Stimulated activated effector memory CD8-positive, alpha-beta T cell treated with anti-CD3 and anti-CD28 coated beads, Interleukin-12 subunit alpha, Interleukin-12 subunit beta, amount 100 ng/mL, for 72 hours (primary cell): Measurements from ENCODE around the gene SLC39A12.

Experiments
- ATAC-seq: fragments of 150-1000 bp; cut with Tn5 transposase; 2 replicates; pipeline ENCODE4 v1.10.0; 2021
- DNase-seq, 2 donors: peaks; one replicate each; pipeline ENCODE4 v3.0.0; 2021 to 2022; ENCODE audit warnings: low spot score in 2 of 2
- H3K27ac Mint-ChIP-seq: one replicate; pipeline ENCODE4 v1.8.0; 2022; ENCODE audit warnings: mild to moderate bottlenecking, mixed read lengths
- H3K36me3 Mint-ChIP-seq: one replicate; pipeline ENCODE4 v1.8.0; 2022; ENCODE audit warnings: mild to moderate bottlenecking, mixed read lengths
- H3K4me1 Mint-ChIP-seq: one replicate; pipeline ENCODE4 v1.8.0; 2022; ENCODE audit warnings: mixed read lengths
- H3K4me3 Mint-ChIP-seq: one replicate; pipeline ENCODE4 v1.8.0; 2022; ENCODE audit warnings: mild to moderate bottlenecking, mixed read lengths
- H3K9me3 Mint-ChIP-seq: one replicate; pipeline ENCODE4 v1.8.0; 2022; ENCODE audit warnings: mixed read lengths

SLC39A12 gene

DNA sequence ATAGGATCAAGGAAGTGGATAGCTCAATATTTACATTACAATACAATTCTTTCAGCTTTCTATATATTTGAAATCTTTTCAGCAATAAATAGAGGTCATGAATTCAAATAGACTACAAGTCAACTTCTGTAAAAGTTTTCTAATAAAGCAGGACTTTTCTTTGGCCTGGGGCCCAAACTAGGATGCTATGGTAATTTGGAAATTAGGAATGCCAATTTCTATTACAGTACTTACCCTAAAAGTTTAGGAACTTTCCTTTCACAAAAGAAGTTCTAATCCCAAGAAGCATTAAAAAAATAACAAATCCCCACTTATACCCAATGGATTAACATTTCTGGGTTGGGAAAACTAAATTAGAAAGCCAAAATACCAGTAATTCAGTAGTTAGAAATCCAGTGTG lies 40.5 kb downstream of the SLC39A12 start:
- H3K4me1 Mint-ChIP-seq, result no peaks in the 10 kb centered on the region
- DNase-seq (no peak), ATAC-seq (no peak)
- peaks cover 2% of the 10 kb centered on the region for H3K9me3 Mint-ChIP-seq
- no peaks in the 10 kb centered on the region for H3K36me3 Mint-ChIP-seq
- no peak overlapping the region for H3K4me3 Mint-ChIP-seq
- H3K27ac Mint-ChIP-seq, result no peak overlapping the region

DNA sequence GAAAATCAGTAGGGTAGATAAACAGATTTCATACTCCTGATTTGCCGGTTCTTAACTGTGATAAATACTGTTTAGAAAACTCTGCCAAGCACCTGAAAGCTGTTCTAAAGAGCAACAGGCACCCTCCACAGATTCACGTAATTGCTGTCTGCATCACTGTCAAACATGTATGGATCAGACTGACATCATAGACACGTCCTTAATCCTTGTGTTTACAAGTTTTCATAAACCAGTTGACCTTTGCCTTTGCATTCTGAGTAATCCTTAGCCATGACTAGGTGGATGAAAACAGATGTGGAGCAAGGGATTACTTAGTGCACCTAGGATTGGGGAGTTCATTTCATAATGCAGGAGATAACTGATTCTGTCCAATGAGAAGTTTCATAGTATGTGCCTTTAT lies 41.6 kb downstream of the SLC39A12 start:
- DNase-seq, result no peak
- H3K27ac Mint-ChIP-seq, result no peak overlapping the region
- H3K9me3 Mint-ChIP-seq, result peaks cover under 1% of the 10 kb centered on the region
- ATAC-seq, result no peak
- H3K4me3 Mint-ChIP-seq, result no peak overlapping the region
- H3K36me3 Mint-ChIP-seq, result no peaks in the 10 kb centered on the region
- no peaks in the 10 kb centered on the region for H3K4me1 Mint-ChIP-seq

DNA sequence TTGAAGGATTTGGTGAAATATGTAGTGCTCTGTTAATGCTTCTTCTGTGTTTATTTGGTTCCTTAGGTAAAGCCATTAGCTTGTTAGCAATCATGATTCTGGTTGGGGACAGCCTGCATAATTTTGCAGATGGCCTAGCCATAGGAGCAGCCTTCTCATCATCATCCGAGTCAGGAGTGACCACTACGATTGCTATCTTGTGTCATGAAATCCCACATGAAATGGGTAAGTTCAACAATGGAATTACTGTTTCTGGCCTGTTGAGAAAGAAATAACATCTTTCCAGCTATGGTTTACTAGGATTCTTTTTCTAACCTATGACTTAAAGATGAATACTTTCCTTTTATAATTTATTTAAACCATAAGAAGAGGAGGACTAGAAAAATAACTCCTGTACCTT lies 48.9 kb downstream of the SLC39A12 start:
- peaks cover 2% of the 10 kb centered on the region for H3K9me3 Mint-ChIP-seq
- H3K4me1 Mint-ChIP-seq, result no peaks in the 10 kb centered on the region
- no peaks in the 10 kb centered on the region for H3K36me3 Mint-ChIP-seq
- ATAC-seq (no peak), DNase-seq (no peak)
- H3K4me3 Mint-ChIP-seq, result no peak overlapping the region
- no peak overlapping the region for H3K27ac Mint-ChIP-seq

DNA sequence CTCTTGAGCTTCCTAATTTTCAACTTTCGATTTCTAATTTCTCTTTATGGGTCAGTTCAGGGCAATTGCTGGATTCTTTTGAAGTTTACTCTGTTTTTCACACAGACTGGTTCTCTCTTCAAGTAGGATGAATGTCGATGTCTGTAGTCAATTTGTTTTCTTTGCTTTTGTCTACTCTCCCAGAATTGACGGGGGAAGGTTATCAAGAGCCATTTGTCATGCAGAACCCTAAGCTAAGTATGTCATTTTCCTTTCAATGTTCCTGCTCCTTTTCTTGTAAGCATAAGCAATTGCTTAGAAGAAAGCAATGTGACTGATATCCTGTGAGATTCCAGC lies 53.7 kb downstream of the SLC39A12 start:
- peaks cover 2% of the 10 kb centered on the region for H3K9me3 Mint-ChIP-seq
- no peak for ATAC-seq
- no peak for DNase-seq
- H3K4me1 Mint-ChIP-seq, result no peaks in the 10 kb centered on the region
- H3K36me3 Mint-ChIP-seq, result no peaks in the 10 kb centered on the region
- no peak overlapping the region for H3K27ac Mint-ChIP-seq
- H3K4me3 Mint-ChIP-seq, result no peak overlapping the region

DNA sequence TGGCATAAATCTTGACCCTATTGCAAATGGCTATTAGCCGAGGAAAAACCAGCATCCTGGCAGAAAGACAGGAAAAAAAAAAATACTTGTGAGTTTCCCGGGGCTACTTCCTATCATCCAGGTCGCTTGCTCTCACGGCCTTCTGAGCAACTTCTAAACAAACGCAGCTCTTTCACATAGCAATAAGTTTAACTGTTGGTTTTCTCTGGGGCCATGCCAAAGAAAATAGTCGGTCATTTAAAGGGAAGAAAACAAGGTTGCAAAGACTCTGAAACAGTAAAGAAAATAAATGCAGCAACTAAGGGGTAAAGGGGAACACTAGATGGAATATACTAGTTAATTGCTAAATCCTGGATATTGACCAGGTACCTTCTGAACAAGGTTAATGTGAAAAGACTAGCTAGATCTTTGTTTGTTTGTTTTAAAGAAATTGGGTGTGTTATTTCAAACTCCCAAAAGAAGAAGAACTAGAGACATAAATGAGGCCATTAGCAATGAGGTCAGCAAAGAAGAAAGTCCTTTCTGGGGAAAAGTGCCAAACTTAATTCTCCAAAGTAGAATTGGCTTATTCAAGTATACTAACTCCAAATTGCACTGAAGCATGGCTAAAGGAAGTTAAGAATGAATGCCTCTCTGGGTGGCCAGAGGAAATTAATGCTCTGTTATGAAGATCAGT lies 54.2 kb downstream of the SLC39A12 start:
- Mint-ChIP-seq H3K9me3 (peaks cover 2% of the 10 kb centered on the region), H3K4me3 (no peak overlapping the region), H3K27ac (no peak overlapping the region), H3K36me3 (no peaks in the 10 kb centered on the region), H3K4me1 (no peaks in the 10 kb centered on the region)
- ATAC-seq, result no peak
- no peak for DNase-seq

DNA sequence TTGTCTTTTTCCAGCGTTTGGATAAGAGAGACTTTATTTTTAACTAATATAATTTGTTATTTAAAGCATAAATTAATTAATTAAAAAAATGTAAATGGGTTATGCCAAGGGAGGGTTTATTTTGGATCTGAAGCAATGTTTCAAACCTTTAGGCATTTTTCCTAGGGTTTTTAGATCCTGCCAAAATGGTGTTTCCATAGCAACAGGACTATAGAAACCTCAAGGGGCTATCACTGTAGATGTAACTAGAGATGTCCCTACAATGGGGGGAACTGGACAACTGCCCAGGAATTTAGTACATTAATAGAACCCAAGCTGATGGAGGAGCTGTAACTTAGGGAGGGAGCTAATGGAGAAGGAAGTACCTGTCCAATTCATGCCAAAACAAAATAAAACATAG lies 57.3 kb downstream of the SLC39A12 start:
- Mint-ChIP-seq H3K4me3 (no peak overlapping the region), H3K36me3 (no peaks in the 10 kb centered on the region), H3K27ac (no peak overlapping the region), H3K4me1 (no peaks in the 10 kb centered on the region), H3K9me3 (no peaks in the 10 kb centered on the region)
- DNase-seq, result no peak
- ATAC-seq, result no peak

DNA sequence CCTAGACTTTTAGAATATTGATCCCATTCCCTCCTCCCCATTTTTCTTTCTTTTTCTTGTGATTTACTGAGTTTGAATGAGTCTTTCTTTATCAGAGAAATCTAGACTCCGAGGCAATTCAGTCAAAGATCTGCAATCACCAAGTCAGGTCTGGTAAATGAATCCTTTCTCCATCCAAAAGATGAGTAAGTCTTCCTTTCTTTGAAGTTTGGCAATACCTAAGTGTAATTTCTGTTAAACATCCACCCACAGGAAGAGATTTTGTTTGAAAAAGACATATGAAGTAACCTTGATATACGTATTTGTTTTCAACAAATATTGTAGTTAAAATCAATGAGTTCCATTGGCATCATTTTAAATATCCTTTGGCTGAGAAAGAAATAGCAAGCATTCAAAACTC lies 58.3 kb downstream of the SLC39A12 start:
- no peaks in the 10 kb centered on the region for H3K36me3 Mint-ChIP-seq

DNA sequence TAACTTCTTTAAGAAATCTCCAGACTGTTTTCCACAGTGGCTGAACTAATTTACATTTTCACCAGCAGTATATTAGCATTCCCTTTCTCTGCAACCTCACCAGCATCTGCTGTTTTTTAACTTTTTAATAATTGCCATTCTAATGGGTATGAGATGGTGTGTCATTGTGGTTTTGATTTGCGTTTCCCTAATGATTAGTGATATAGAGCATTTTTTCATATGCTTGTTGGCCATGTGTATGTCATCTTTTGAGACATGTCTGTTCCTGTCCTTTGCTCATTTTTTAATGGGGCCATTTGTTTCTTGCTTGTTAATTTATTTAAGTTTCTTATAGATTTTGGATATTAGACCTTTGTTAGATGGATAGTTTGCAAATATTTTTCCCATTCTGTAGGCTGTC lies 68.8 kb downstream of the SLC39A12 start:
- Mint-ChIP-seq H3K4me3 (no peak overlapping the region), H3K27ac (no peak overlapping the region), H3K9me3 (peaks cover 21% of the 10 kb centered on the region), H3K36me3 (no peaks in the 10 kb centered on the region), H3K4me1 (no peaks in the 10 kb centered on the region)
- no peak for DNase-seq
- no peak for ATAC-seq

More for the DNA sequence above, 58.3 kb downstream of the SLC39A12 start:
- Mint-ChIP-seq H3K9me3 (no peaks in the 10 kb centered on the region), H3K27ac (no peak overlapping the region), H3K4me1 (no peaks in the 10 kb centered on the region), H3K4me3 (no peak overlapping the region)
- DNase-seq, result no peak
- no peak for ATAC-seq

DNA sequence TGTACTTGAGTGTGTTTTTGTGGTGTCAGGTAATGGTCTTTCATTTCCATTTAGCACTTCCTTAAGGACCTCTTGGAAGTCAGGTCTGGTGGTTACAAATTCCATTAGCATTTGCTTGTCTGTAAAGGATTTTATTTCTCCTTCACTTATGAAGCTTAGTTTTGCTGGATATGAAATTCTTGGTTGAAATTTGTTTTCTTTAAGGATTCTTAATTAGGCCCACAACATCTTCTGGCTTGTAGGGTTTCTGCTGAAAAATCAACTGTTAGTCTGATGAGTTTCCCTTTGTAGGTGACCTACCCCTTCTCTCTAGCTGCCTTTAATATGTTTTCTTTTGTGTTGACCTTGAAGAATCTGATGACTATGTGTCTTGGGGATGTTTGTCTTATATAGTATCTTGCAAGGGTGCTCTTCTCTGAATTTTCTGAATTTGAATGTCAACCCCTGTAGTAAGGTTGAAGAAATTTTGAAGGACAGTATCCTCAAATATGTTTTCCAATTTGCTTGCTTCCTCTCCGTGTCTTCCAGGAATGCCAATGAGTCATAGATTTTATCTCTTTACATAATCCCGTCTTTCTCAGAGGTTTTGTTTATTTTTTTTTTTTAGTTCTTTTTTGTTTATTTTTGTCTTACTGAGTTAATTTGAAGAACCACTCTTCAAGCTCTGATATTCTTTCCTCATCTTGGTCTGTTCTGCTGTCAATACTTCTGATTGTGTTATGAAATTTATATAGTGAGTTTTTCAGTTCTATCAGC lies 70.2 kb downstream of the SLC39A12 start:
- Mint-ChIP-seq H3K36me3 (no peaks in the 10 kb centered on the region), H3K4me1 (no peaks in the 10 kb centered on the region), H3K9me3 (peaks cover 24% of the 10 kb centered on the region), H3K4me3 (no peak overlapping the region), H3K27ac (no peak overlapping the region)
- DNase-seq, result no peak
- no peak for ATAC-seq

DNA sequence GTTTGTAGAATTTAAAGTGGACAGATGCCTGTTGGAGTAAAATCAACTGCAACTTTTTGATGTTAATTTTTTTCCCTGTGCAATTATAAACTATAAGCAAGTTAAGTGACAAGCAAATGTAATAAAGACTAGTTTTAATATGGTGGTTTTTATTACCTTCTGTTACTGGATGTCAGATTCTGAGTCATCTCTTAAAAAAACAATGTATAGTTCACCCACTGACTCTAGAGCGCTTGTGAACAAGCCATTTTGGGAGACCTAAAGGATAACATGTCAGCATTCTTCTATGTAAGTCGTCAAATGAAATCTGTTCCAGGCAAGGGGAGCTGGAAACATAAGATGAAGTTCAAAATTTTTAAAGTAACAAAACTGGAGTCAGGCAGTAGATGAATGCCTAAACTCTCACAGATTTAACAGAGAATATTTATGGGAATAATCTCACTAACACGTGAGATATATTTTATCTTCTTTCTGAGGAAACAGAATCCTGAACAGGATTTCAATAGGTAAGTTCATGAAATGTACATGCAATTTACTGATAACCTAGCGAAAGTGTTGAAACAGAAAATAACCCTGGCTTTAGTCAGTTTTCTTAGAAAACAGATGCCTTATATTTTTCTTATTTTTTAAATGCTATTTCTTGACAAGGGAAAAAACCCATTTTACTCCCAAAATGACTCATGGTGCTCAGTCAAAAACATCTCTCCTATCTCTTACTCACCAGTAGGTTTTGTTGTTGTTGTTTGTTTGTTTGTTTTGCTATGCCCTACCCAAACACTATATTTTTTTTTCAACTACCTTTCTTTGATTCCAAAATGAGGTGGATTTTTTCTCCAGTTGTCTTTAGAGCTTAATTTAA lies 91.7 kb downstream of the SLC39A12 start:
- Mint-ChIP-seq H3K27ac (no peak overlapping the region), H3K36me3 (no peaks in the 10 kb centered on the region), H3K4me3 (no peak overlapping the region), H3K9me3 (no peaks in the 10 kb centered on the region), H3K4me1 (no peaks in the 10 kb centered on the region)
- DNase-seq, result no peak
- ATAC-seq, result no peak

DNA sequence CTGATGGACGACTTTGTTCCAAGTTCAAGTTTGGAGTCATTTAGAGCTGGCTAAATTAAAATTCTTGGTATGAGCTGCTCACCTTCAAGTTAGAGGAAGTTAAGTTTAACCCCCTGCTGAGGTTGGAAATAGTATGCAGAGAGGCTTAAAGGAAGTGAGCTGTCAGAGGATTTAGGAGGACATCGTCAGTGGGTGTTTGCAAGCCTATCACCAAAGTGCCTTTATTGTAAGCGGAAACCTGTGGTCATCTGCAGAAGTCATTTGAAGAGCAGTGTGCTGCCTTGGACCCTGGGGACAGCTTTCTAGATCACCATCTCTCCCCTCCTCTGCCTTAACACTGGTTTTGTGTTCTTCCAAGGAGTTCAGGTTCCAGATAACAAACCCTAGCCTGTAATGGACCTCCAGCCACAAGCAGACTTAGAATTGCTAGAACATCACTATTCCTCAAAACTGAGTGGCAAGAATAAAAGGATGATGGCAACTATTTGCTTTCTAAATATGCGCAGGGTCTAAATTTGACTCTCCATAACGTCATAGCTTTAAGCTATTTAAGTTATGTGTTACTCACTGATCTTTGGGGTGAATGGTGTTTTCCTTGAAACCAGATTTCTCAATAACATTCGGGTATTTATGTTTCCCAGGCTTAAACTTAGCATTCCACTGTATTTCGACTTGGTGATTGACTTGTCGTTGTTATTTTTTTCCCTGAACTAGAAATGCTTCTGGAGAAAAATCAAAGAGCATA lies 93.4 kb downstream of the SLC39A12 start:
- DNase-seq, result no peak
- H3K36me3 Mint-ChIP-seq, result no peaks in the 10 kb centered on the region
- no peak overlapping the region for H3K4me3 Mint-ChIP-seq
- no peak for ATAC-seq
- H3K27ac Mint-ChIP-seq, result no peak overlapping the region
- H3K9me3 Mint-ChIP-seq, result no peaks in the 10 kb centered on the region
- H3K4me1 Mint-ChIP-seq, result no peaks in the 10 kb centered on the region

DNA sequence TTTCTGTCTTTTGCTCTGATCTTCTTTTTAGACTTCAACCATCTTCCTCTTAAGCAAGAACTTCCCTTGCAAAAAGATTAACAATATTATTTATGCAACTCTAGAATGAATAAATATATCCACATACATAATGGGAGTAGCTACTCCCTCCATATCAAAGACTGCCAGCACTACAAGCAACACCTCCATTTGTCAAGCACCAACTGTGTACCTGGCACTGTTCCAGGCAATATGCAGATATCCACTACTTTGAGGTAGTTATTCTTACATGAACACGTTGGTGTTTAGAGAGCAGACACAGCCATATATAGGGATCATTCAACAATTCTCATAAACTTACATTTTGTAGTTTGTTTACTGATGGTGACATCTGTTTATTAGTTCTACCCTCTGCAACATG lies 104.9 kb downstream of the SLC39A12 start:
- H3K36me3 Mint-ChIP-seq, result no peaks in the 10 kb centered on the region
- ATAC-seq, result no peak
- H3K4me1 Mint-ChIP-seq, result no peaks in the 10 kb centered on the region
- no peak overlapping the region for H3K27ac Mint-ChIP-seq
- H3K4me3 Mint-ChIP-seq, result no peak overlapping the region
- no peak for DNase-seq
- peaks cover 2% of the 10 kb centered on the region for H3K9me3 Mint-ChIP-seq

DNA sequence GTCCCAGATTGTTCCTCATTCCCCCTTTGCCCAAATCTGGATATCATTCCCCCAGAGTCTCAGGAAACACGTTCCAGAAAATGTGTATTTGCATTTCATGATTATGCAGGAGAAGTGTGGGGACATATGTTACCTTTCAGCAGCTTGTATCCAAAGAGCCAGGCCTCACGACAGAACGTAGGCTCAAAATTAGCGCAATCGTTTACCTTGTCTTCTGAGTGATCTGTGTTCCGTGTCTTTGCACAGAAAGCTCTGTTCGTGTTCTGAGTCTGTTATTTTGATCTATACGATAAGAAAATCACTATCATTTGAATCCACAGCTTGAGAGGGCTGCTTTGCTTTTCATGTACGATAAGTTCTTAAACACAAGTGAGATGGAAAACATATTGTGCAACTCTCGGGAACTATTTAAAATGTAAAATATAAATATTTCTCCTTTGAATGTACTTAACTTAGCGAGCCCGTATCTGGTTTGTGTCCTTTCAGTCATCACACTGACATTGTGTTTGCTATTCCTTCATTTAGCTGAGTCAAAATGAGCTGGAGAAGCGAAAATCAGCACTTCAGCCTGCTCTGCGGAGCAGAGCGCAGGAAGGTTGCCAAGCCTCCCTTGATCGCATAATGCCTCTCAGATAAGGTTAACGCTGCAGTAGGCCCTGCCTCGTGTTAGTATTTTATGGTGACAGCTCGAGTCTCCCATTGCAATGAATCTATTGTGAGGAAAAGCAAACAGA lies 108.3 kb downstream of the SLC39A12 start:
- H3K4me1 Mint-ChIP-seq, result no peaks in the 10 kb centered on the region
- peaks cover 2% of the 10 kb centered on the region for H3K9me3 Mint-ChIP-seq

DNA sequence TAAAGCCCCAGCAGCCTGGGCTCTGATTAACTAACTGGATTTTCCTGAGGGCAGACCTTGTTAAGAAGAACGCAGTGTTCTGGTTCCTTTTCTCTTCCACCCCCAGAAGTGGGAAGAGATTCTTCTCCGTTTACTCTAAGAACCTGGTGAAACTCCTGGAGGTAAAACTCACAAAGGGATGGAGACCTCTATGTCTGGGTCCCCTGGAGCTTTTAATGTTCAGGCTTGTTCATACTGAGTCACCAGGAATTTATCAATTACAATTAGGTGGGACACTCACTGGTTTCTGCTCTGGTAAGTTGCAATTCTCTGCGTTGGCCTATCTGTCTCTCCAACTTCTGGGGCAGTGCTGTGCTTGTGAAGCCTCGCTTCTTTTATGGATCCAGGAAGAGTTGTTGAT lies 115.2 kb downstream of the SLC39A12 start:
- Mint-ChIP-seq H3K4me1 (no peaks in the 10 kb centered on the region), H3K27ac (no peak overlapping the region), H3K36me3 (no peaks in the 10 kb centered on the region), H3K9me3 (peaks cover 3% of the 10 kb centered on the region), H3K4me3 (no peak overlapping the region)
- no peak for ATAC-seq
- no peak for DNase-seq

More for the DNA sequence above, 108.3 kb downstream of the SLC39A12 start:
- ATAC-seq, result no peak
- DNase-seq, result no peak
- Mint-ChIP-seq H3K4me3 (no peak overlapping the region), H3K36me3 (no peaks in the 10 kb centered on the region), H3K27ac (no peak overlapping the region)

DNA sequence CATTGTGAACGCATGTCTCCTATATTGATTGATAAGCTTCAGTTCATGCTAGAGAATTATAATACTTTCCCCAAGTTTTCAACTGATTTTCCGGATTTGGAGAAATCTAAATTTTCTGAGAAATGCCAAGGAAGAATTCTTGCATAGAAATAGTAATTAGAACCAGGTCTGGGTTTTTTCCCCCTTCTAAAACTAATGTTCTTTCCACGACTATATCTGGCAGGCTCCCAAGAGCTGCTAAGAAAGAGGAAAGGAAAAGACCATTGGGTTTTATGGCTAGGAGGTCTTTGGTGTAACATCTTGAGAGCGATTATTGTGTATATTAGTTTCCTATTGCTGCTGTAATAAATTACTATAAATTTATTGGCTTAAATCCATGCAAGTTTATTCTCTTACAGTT lies 116.7 kb downstream of the SLC39A12 start:
- no peak for DNase-seq
- ATAC-seq, result no peak
- Mint-ChIP-seq H3K36me3 (no peaks in the 10 kb centered on the region), H3K9me3 (peaks cover 3% of the 10 kb centered on the region), H3K4me3 (no peak overlapping the region), H3K27ac (no peak overlapping the region), H3K4me1 (no peaks in the 10 kb centered on the region)
